A673 (cell line): ENCODE measurements around the gene GALNT4.

Experiments used
- EZH2 ChIP-seq: fragments of 200-600 bp; sonication (generic); IDR thresholded peaks from 2 replicates; pipeline ENCODE4 v1.6.1; 2017; ENCODE audit warnings: borderline replicate concordance, low read depth, mild to moderate bottlenecking, mixed read lengths, antibody characterized with exemption, low read length; ENCODE audit not compliant: poor library complexity, severe bottlenecking
- TF ChIP-seq, protein P1 (sequence below): fragments of 300-800, 200-600 bp; sonication (generic); conservative IDR thresholded peaks from 2 replicates; pipeline ENCODE4 v1.5.1; 2017; ENCODE audit warnings: low read depth, mild to moderate bottlenecking, antibody characterized with exemption, low read length, moderate library complexity, mixed read lengths

- TF ChIP-seq, protein P1, sequence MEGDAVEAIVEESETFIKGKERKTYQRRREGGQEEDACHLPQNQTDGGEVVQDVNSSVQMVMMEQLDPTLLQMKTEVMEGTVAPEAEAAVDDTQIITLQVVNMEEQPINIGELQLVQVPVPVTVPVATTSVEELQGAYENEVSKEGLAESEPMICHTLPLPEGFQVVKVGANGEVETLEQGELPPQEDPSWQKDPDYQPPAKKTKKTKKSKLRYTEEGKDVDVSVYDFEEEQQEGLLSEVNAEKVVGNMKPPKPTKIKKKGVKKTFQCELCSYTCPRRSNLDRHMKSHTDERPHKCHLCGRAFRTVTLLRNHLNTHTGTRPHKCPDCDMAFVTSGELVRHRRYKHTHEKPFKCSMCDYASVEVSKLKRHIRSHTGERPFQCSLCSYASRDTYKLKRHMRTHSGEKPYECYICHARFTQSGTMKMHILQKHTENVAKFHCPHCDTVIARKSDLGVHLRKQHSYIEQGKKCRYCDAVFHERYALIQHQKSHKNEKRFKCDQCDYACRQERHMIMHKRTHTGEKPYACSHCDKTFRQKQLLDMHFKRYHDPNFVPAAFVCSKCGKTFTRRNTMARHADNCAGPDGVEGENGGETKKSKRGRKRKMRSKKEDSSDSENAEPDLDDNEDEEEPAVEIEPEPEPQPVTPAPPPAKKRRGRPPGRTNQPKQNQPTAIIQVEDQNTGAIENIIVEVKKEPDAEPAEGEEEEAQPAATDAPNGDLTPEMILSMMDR, result no peak
- no peak for TF ChIP-seq EZH2
Measured at GRCh38 chr12:89492883-89493282, 31.7 kb downstream of the GALNT4 start.
